Measurements from ENCODE around the gene MFN2.

DNA sequence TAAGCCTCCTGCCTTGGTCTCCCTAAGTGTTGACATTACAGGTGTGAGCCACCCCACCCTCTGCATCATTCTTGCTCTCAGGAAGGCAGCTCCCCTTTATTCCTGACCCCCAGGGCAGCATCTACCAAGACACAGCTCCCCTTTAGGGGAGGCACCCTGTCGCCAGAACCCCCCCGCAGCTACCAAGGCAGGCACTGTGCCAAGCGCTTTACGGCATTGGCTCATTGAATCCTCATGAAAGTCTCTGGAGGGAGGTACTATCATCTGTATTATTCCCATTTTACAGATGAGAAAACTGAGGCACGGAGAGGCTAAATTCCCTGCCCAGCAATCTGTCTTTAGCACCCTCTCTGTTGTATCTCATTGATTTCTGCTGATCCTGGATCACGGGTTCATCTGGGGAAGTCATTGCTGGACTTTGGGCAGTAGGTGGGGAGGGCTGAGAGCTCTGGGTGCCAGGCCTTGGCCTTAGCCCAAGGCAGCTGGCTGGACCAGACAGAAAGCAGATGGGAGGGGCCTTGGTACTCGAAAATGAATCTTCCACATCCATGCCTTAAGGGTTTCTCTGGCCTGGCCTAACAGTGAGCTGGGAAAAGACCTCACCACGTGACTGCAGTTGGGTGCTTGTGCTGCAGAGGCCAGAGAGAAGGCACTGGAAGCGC, 39.9 kb upstream of the MFN2 start:
- TF ChIP-seq SP1 (IDR thresholded peaks at IDR 0.05) (no peak), FOXA1 (IDR thresholded peaks at IDR 0.05) (no peak), FOXM1 (IDR thresholded peaks at IDR 0.05; ENCODE audit: borderline replicate concordance) (no peak), ARNT (IDR thresholded peaks at IDR 0.05) (no peak), BHLHE40 (IDR thresholded peaks at IDR 0.05; ENCODE audit: borderline replicate concordance) (no peak), PKNOX1 (IDR thresholded peaks at IDR 0.05) (no peak), NFRKB (IDR thresholded peaks at IDR 0.05) (no peak), ZNF384 (IDR thresholded peaks at IDR 0.05) (no peak), CTBP1 (IDR thresholded peaks at IDR 0.05; ENCODE audit: borderline replicate concordance) (no peak), SUZ12 (IDR thresholded peaks at IDR 0.05) (no peak), ELF4 (IDR thresholded peaks at IDR 0.05) (no peak)
